Epithelial cell of prostate (primary cell): ENCODE results near the gene BEST4.
A peak's percentile ranks its signal among the peaks of the same experiment; 100 is the strongest.
"Not testable (repeated sequence)": the region's sequence is repeated elsewhere in the genome, so short reads cannot be mapped to it uniquely, and the experiment has no call there.

Experiments used
- DNase-seq: peaks from one replicate; pipeline ENCODE4 v3.0.0-alpha.2; 2011; ENCODE audit warnings: low read depth, low spot score
- H3K27ac ChIP-seq: fragments of 450-650 bp; 2 replicates; pipeline ENCODE4 v1.5.1; 2017; ENCODE audit warnings: mild to moderate bottlenecking

The BEST4 gene

GRCh38 chr1:44788120-44788860 lies at the start of gene BEST4:
TSS of gene BEST4 (minus strand) at chr1:44788170. CDS start at chr1:44787705, 465 bp downstream.
- DNase-seq, result no peak
- no peak within 1 kb of the TSS for H3K27ac ChIP-seq

DNA sequence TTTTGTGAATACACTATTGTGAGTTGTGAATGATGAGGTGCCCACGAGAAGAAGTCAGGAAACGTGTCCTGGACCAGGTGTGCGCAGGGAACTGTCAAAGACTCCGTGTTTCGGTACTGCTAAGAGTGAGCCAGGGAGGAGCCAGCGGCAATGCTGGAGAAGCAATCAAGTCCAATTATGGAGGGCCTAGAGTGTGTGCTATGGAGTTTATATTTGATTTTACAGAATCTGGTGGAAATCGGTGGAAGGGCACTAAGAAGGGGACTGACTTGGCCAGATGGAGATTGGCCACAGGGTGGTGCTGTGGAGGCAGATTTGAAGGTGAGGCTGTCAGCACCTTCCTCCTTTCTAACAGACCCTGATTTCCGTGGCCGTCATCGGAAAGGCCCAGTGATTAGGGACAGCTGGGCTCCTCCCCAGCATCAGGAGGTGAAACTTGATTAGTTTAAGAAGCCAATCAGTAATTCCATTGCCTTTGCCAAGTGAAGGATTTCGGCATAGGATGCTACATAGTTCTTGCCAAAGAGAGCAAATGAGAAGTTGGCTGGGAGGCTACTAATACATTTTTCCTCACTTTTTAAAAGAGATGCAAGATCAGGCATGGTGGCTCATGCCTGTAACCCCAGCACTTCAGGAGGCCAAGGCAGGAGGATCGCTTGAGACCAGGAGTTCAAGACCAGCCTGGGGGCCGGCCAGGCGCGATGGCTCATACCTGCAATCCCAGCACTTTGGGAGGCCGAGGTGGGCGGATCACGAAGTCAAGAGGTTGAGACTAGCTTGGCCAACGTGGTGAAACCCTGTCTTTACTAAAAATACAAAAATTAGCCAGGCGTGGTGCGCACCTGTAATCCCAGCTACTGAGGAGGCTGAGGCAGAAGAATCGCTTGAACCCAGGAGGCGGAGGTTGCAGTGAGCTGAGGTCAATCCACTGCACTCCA lies 48.0 kb upstream of the BEST4 start:
- DNase-seq, result no peak
- no peak overlapping the region for H3K27ac ChIP-seq

DNA sequence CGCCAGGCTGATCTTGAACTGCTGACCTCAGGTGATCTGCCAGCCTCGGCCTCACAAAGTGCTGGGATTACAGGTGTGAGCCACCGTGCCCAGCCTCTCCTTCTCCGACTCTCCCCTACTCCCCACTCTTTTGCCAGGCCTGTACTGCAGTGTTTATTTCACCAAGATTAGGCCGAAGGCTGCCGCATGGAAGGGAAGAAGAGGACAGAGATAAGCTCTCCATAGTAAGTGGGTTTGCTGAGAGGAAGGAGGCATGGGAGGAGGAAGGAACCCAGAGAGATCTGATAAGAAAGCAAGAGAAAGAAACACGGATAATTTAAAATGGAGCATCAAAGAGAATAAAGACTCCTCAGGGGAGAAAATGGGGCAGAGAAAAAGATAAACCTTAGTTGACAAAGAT lies 46.4 kb upstream of the BEST4 start:
- no peak overlapping the region for H3K27ac ChIP-seq
- no peak for DNase-seq

DNA sequence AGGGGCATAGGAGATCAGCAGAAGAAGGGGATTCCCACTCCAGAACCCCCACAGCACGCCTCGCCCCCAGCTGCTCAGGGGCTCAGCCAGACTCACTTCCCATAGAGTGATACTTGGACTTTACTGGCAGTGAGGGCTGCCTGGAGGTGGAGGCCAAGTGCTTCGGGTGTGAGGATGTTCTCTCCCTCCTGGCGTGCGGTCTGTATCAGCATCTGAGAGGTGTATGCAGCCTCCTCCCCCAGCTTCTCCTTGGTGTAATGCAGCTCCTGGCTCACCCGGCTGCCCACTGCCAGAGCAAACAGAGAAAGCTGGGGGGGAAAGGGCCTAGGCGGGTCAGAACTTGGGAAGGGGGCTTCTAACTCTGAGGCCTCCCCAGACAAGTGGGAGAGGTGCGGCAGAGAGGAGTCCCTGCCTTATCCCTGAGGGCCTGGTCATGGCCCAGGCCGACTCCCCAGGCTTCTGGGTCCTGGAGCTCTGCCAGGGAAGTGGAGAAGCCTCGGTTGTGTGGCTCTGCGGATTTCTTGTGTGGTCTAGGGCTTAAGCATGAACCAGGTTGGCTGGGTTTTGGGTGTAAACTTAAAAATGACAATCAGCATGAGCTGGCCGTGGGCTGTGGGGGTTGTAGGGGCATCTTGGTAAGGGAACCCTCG lies 44.2 kb upstream of the BEST4 start:
- DNase-seq, result no peak
- H3K27ac ChIP-seq, result no peak overlapping the region

- no peak for DNase-seq
Measured at GRCh38 chr1:44831516-44831915, 43.5 kb upstream of the BEST4 start.

DNA sequence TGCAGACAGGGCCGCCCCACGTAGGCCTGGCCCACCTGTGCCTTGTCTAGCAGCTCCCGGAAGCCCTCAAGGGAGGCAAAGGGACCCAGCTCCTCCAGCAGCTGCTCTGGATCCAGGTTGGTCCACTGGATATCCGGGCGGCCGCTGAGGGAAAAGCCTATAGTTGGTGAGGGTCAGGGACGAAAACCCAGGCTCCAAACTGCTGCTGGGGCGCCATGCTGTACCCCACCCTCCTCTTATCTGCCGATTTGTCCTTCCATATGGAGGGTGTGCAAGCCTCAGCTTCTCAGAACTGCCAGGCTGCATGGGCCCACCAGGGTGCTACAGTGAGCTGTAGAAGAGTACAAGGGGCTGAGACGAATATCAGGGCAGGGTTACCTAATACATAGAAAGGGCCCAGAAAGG lies 42.9 kb upstream of the BEST4 start:
- DNase-seq, result no peak
- H3K27ac ChIP-seq, result no peak overlapping the region

More at GRCh38 chr1:44831516-44831915, 43.5 kb upstream of the BEST4 start:
- H3K27ac ChIP-seq, result no peak overlapping the region

DNA sequence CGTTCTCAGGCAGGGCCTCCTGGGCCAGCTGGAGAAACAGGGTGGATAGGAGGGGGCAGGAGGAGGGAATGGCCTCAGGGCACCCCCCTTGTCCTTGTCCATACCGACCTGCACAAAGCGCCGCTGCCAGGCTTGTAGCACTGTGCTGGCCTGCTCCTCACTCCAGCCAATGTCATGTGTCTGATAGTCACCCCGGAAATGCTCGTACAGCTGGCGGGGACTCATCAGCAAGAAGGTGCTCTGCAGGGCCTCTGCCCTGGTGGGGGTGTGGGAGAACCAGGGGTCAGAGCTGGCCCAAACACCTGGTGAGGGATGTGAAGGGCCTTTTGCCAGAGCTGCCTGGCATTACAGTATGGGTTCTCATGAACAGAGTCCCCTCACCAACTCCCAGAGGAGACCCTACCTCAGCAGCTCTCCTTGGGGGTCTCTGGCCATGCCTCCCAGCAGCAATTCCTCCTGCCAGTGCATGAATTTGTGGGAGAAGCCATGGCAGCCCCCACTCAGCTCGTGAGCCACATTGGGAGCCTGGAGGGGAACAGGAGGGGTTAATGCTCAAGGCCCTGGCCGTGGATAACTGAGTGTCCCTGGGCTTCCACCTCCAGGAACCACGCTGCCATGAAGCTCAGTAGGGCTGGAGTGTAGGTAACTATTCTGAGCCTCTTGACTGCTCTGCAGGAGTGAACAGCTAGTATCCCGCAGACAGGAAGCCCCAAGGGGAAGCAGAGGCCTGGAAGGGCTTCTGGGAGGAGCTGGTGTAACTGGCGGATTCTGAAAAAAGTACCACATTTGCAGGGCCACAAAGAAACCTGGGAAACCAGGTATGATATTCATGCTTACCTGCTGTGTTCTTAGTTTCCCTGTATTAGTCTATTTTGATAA lies 41.8 kb upstream of the BEST4 start:
- no peak overlapping the region for H3K27ac ChIP-seq
- no peak for DNase-seq

DNA sequence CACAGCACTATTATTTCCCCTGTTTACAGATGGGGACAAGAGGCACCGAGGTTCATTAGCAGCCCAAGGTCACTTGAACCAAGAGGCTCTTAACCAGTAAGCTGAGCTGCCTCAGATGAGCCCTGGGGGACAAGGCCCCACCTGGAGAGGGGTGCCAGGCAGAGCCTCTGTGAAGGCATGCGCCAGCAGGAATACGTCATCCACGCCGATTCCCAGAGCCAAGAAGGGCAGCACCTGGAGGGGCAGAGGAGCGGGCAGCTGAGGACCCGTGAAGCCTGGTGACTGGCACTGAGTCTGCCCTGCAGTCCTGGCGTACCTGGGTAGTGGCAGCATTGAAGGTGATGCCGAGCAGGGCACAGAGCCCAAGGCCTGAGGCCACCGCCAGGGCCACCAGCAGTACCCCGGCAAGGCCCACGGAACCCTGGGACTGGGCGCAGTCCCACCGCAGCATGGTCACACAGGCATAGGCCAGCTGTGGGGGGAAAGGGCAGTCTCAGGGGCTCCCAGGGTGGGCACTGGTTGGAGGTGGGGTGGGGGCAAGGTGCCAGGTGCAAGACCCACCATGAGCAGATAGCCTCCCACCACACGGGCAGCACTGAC lies 41.0 kb upstream of the BEST4 start:
- DNase-seq, result no peak
- no peak overlapping the region for H3K27ac ChIP-seq

- DNase-seq, result no peak
- no peak overlapping the region for H3K27ac ChIP-seq
Measured at GRCh38 chr1:44828003-44828651, 40.2 kb upstream of the BEST4 start.

GRCh38 chr1:44827197-44828002 lies 39.4 kb upstream of the BEST4 start:
- no peak overlapping the region for H3K27ac ChIP-seq
- no peak for DNase-seq

DNA sequence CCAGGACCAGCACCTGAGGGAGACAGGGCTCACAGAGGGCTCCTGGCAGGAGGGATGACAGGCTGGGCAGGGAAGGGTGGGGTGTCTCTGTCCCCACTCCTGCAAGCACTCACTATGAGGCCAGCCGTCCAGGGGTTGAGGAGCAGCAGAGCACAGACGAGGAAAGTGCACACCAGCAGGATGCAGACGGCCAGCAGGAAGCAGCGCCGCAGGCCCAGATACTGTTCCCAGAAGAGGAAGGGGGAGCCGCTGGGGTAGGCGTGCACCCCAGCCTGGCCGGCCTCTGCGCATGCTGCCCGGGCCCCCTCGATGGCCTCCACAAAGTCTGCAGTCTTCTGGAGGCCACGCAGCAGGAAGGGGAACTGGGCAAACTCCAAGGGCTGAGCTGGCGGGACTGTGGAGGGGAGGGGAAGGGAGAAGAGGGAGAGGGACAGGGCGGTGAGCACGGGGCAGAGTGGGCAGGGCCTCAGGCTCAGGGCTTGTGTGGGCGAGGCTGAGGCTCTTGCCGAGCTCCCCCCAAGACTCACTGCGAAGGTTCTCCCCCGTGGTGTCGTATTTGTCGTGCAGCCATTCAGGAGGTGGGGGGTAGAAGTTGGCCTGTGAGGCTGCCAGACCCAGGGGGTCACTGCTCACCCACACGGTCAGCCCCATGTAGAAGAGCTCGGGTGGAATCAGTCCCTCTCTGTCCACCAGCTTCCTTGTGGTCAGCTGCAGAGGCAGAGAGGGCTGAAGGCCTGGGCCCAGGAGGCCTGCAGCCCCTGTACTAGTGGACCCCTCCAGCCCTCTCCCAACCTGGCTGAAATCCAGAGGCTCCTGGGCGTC lies 38.6 kb upstream of the BEST4 start:
- no peak for DNase-seq
- no peak overlapping the region for H3K27ac ChIP-seq

DNA sequence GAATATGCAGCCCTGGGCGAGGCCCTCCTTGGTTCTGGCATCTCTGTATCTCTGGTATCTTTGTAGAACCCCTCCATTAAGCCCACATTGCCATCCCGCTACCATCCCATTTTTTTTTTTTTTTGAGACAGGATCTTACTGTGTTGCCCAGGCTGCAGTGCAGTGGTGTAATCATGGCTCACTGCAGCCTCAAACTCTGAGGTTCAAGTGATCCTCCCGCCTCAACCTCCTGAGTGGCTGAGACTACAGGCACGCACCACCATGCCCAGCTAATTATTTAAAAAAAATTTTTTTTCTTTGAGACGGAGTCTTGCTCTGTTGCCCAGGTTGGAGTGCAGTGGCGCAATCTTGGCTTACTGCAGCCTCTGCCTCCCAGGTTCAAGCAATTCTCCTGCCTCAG lies 36.4 kb upstream of the BEST4 start:
- not testable (repeated sequence) for H3K27ac ChIP-seq, DNase-seq

- no peak for DNase-seq
- H3K27ac ChIP-seq, result no peak overlapping the region
Measured at GRCh38 chr1:44822981-44823451, 35.0 kb upstream of the BEST4 start.

DNA sequence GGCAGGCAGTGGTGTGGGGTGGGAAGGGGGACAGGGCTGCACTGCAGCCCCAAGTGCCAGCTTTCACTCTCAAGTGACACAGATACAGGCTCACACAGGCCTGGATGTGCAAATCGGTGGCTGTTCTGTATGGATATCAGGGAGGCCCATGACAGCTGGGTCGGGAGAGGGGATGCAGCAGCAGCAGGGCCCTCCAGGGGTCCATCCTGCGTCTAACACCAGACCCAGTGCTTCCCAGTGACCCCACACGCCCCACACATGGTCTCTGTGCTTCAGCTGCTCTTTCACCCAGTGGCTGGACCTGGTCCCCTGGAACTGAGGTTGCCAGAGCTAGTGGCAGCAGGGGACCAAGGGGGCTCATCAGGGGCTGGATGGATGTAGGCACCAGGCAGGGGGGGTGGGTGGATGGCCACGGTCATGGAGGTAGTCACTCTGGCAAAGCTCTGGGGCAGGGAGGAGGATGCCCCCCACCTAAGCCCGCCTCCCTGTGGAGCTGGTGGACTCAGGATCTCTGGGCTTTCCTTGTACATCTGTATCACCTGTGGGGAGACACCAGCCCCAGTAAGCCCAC lies 34.2 kb upstream of the BEST4 start:
- no peak for DNase-seq
- H3K27ac ChIP-seq, result no peak overlapping the region

GRCh38 chr1:44821240-44821715 lies 33.3 kb upstream of the BEST4 start:
- no peak overlapping the region for H3K27ac ChIP-seq
- DNase-seq, result no peak

GRCh38 chr1:44820328-44821239 lies 32.6 kb upstream of the BEST4 start:
- H3K27ac ChIP-seq, result peak overlapping the region; percentile 79
- no peak for DNase-seq
